Vagina (tissue), 2 donors: ENCODE results near the gene NPIPB2.

Experiments
- CTCF ChIP-seq, 3 experiments: fragments of 450-650 bp in 2 of 3; fragments of 200-600 bp in 1 of 3; sonication (generic) in 1 of 3; IDR thresholded peaks; one replicate each; pipeline ENCODE4 v1.5.1; 2017 to 2019; ENCODE audit warnings: antibody characterized with exemption in 3 of 3, mild to moderate bottlenecking in 2 of 3, moderate library complexity in 2 of 3
- POLR2A ChIP-seq, 2 donors: fragments of 450-650 bp; IDR thresholded peaks; one replicate each; pipeline ENCODE4 v1.6.1; 2017; ENCODE audit warnings: antibody characterized with exemption in 2 of 2, mild to moderate bottlenecking in 2 of 2, moderate library complexity in 2 of 2

GRCh38 chr16:11903906-11904305, 37.9 kb downstream of the NPIPB2 start:
- no peak for TF ChIP-seq POLR2A (IDR thresholded peaks at IDR 0.05)
- TF ChIP-seq CTCF (IDR thresholded peaks at IDR 0.05): no peak
